Calu3 (cell line): ENCODE data around the gene CD44. TPM values are rescaled to one million over a fixed set of nuclear protein-coding genes. Genes with fewer than 3 reads are reported as not detected.

Source experiments
- BruUV-seq: library from RNA; stranded (reverse); fragments of 400-500 nt; replicated peaks from 2 replicates; lab custom pipeline; 2021; lab: Mats Ljungman, UMichigan
- CTCF ChIA-PET: fragments of 300-600 bp; sonication (Branson Sonifier 250); formaldehyde crosslinking; loops from one replicate; lab custom pipeline; 2022; ENCODE audit warnings: antibody characterized with exemption; lab: Charles Lee
- DNase-seq: peaks from one replicate; pipeline ENCODE4 v3.0.0; 2022
- H3K27ac Mint-ChIP-seq: one replicate; pipeline ENCODE4 v1.8.0; 2022; ENCODE audit warnings: mixed read lengths; ENCODE audit not compliant: unreplicated experiment
- H3K27me3 Mint-ChIP-seq: one replicate; pipeline ENCODE4 v1.8.0; 2022; ENCODE audit warnings: mixed read lengths; ENCODE audit not compliant: unreplicated experiment
- H3K36me3 Mint-ChIP-seq: one replicate; pipeline ENCODE4 v1.8.0; 2022; ENCODE audit warnings: mild to moderate bottlenecking, moderate library complexity, mixed read lengths; ENCODE audit not compliant: insufficient read depth, unreplicated experiment
- H3K4me1 Mint-ChIP-seq: one replicate; pipeline ENCODE4 v1.8.0; 2022; ENCODE audit warnings: mild to moderate bottlenecking, low read depth, mixed read lengths; ENCODE audit not compliant: unreplicated experiment
- H3K4me3 Mint-ChIP-seq: one replicate; pipeline ENCODE4 v1.8.0; 2022; ENCODE audit warnings: mild to moderate bottlenecking, low read depth, moderate library complexity, mixed read lengths; ENCODE audit not compliant: unreplicated experiment
- H3K9me3 Mint-ChIP-seq: one replicate; pipeline ENCODE4 v1.8.0; 2022; ENCODE audit warnings: low read depth, mixed read lengths; ENCODE audit not compliant: unreplicated experiment
- CTCF ChIP-seq: fragments of 200-600 bp; IDR thresholded peaks from one replicate; pipeline ENCODE4 v1.8.0; 2022; ENCODE audit warnings: antibody characterized with exemption; ENCODE audit not compliant: unreplicated experiment
- intact Hi-C: fragments of 100-400 bp; cut with micrococcal nuclease; formaldehyde crosslinking; loops from one replicate; pipeline ENCODE4 v1.10.0; 2022; ENCODE audit not compliant: unreplicated experiment
- total RNA-seq: library from RNA; stranded (reverse); gene quantifications from 2 replicates; pipeline ENCODE4 v1.2.3, GENCODE V29; 2022

Gene CD44
- total RNA-seq, 1 experiment from 2014 or later: 1,189 TPM

GRCh38 chr11:35146074-35146521, 7.1 kb downstream of the CD44 start:
- Mint-ChIP-seq H3K9me3 (peaks cover 2% of the 10 kb centered on the region), H3K4me1 (peaks cover 68% of the 10 kb centered on the region), H3K4me3 (peak overlapping the region; percentile 87), H3K27me3 (no peaks in the 10 kb centered on the region), H3K27ac (peak overlapping the region; percentile 54), H3K36me3 (peaks cover 83% of the 10 kb centered on the region)
- CTCF ChIA-PET: interaction anchor here (0.6 to 2.0 kb wide), 7 partner anchors 17 to 505 kb away, joined by 3 to 8 read pairs (median 6); no protein-coding TSS in a partner anchor
- intact Hi-C loops: no loop called here
- BruUV-seq: no TSS peak
- peak; percentile 35 for DNase-seq
- TF ChIP-seq CTCF: no peak

GRCh38 chr11:35146711-35147110, 7.7 kb downstream of the CD44 start:
- Mint-ChIP-seq H3K36me3 (peaks cover 78% of the 10 kb centered on the region), H3K9me3 (peaks cover 2% of the 10 kb centered on the region), H3K4me1 (peaks cover 65% of the 10 kb centered on the region), H3K4me3 (peak overlapping the region; percentile 87), H3K27ac (peak overlapping the region; percentile 79), H3K27me3 (no peaks in the 10 kb centered on the region)
- DNase-seq: no peak
- no TSS peak for BruUV-seq
- intact Hi-C loops: no loop called here
- TF ChIP-seq CTCF: no peak
- CTCF ChIA-PET: interaction anchor here (1.7 to 2.0 kb wide), 4 partner anchors 16 to 137 kb away, joined by 6 to 8 read pairs (median 7); no protein-coding TSS in a partner anchor

GRCh38 chr11:35147235-35147634, 8.3 kb downstream of the CD44 start:
- TF ChIP-seq CTCF: no peak
- H3K4me1 Mint-ChIP-seq: peaks cover 65% of the 10 kb centered on the region
- intact Hi-C loops: no loop called here

GRCh38 chr11:35148163-35148837, 9.3 kb downstream of the CD44 start:
- Mint-ChIP-seq H3K27me3 (no peaks in the 10 kb centered on the region), H3K4me3 (no peak overlapping the region), H3K27ac (no peak overlapping the region), H3K9me3 (peaks cover 2% of the 10 kb centered on the region), H3K36me3 (peaks cover 69% of the 10 kb centered on the region), H3K4me1 (peaks cover 73% of the 10 kb centered on the region)
- no peak for TF ChIP-seq CTCF
- DNase-seq: no peak
- CTCF ChIA-PET: no interaction called here
- no TSS peak for BruUV-seq
- intact Hi-C loops: no loop called here

More at GRCh38 chr11:35147235-35147634, 8.3 kb downstream of the CD44 start:
- Mint-ChIP-seq H3K4me3 (peak overlapping the region; percentile 87), H3K36me3 (peaks cover 76% of the 10 kb centered on the region), H3K27ac (peak overlapping the region; percentile 79), H3K27me3 (no peaks in the 10 kb centered on the region), H3K9me3 (peaks cover 2% of the 10 kb centered on the region)
- DNase-seq: no peak
- CTCF ChIA-PET: interaction anchor here (2.0 kb wide), 2 partner anchors 16 to 27 kb away, joined by 8 read pairs; no protein-coding TSS in a partner anchor
- BruUV-seq: no TSS peak
